ENCODE results near the gene MYL2. TPM values are rescaled to one million over a fixed set of nuclear protein-coding genes. Genes with fewer than 3 reads are reported as not detected.
"Not testable (repeated sequence)": the region's sequence is repeated elsewhere in the genome, so short reads cannot be mapped to it uniquely, and the experiment has no call there.

Gene MYL2
- total RNA-seq, 2 experiments from 2014 or later: not detected

DNA sequence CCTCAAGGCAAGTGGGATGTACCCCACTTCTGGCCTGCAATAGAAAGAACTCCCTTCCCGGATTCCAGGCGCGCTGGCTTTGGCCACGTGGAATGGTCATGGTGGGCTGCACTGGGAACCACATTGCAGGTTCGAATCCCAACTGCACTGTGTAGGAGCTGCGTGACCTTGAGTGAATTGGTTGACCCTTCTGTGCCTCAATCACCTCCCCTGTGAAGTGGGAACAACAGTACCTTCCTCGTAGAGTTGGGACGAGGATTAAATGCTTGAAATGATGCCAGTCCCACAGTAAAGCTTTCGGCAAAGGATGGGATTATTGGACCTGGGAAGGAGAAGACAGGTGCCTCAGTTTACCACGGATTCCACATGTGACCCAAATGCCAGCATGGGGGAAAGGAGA is 36.8 kb upstream of the MYL2 start:
- CTCF ChIA-PET: no interaction called here
- DNase-seq (no peak), ATAC-seq (no peak)
- Mint-ChIP-seq H3K36me3 (ENCODE audit: low read depth) (no peaks in the 10 kb centered on the region), H3K9me3 (peaks cover under 1% of the 10 kb centered on the region), H3K4me3 (no peak overlapping the region), H3K4me1 (ENCODE audit: low read depth) (no peaks in the 10 kb centered on the region), H3K27me3 (peaks cover 12% of the 10 kb centered on the region), H3K27ac (no peak overlapping the region)
- TF ChIP-seq, protein P1, sequence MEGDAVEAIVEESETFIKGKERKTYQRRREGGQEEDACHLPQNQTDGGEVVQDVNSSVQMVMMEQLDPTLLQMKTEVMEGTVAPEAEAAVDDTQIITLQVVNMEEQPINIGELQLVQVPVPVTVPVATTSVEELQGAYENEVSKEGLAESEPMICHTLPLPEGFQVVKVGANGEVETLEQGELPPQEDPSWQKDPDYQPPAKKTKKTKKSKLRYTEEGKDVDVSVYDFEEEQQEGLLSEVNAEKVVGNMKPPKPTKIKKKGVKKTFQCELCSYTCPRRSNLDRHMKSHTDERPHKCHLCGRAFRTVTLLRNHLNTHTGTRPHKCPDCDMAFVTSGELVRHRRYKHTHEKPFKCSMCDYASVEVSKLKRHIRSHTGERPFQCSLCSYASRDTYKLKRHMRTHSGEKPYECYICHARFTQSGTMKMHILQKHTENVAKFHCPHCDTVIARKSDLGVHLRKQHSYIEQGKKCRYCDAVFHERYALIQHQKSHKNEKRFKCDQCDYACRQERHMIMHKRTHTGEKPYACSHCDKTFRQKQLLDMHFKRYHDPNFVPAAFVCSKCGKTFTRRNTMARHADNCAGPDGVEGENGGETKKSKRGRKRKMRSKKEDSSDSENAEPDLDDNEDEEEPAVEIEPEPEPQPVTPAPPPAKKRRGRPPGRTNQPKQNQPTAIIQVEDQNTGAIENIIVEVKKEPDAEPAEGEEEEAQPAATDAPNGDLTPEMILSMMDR (IDR thresholded peaks at IDR 0.05): no peak
- intact Hi-C loops (cut with micrococcal nuclease): no loop called here
- POLR2A ChIA-PET: no interaction called here

DNA sequence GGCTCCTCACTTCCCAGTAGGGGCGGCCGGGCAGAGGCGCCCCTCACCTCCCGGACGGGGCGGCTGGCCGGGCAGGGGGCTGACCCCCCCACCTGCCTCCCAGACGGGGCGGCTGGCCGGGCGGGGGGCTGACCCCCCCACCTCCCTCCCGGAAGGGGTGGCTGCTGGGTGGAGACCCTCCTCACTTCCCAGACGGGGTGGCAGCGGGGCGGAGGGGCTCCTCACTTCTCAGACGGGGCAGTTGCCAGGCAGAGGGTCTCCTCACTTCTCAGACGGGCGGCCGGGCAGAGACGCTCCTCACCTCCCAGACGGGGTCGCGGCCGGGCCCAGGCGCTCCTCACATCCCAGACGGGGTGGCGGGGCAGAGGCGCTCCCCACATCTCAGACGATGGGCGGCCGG is 30.5 kb upstream of the MYL2 start:
- intact Hi-C loops (cut with micrococcal nuclease); H3K36me3 Mint-ChIP-seq (ENCODE audit: low read depth); ATAC-seq; H3K9me3 Mint-ChIP-seq; H3K27ac Mint-ChIP-seq; H3K4me1 Mint-ChIP-seq (ENCODE audit: low read depth); H3K27me3 Mint-ChIP-seq; CTCF ChIA-PET; DNase-seq; H3K4me3 Mint-ChIP-seq; POLR2A ChIA-PET: not testable (repeated sequence)

GRCh38 chr12:110950466-110950865 is 30.1 kb upstream of the MYL2 start:
- H3K4me3 Mint-ChIP-seq; H3K4me1 Mint-ChIP-seq (ENCODE audit: low read depth); H3K27me3 Mint-ChIP-seq; intact Hi-C loops (cut with micrococcal nuclease); H3K27ac Mint-ChIP-seq; ATAC-seq; POLR2A ChIA-PET; CTCF ChIA-PET; H3K36me3 Mint-ChIP-seq (ENCODE audit: low read depth); H3K9me3 Mint-ChIP-seq; DNase-seq: not testable (repeated sequence)

DNA sequence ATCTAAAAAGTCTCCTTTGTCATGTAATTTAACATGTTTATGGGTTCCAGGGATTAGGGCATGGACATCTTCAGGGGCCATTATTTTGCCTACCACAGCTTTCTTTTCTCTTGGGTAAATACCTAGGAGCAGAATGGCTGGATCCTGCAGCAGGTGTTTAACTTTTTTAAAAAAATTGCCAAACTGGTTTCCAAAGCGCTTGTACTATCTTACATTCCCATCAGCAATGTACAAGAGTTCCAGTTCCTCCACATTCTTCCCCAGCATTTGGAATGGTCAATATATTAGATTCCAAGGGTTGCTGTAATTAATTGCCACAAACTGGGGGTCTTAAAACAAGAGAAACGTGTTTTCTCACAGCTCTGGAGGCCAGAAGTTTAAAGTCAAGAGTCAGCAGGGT is 27.7 kb upstream of the MYL2 start:
- Mint-ChIP-seq H3K9me3 (peaks cover 8% of the 10 kb centered on the region), H3K36me3 (ENCODE audit: low read depth) (no peaks in the 10 kb centered on the region), H3K27me3 (peaks cover 5% of the 10 kb centered on the region), H3K4me1 (ENCODE audit: low read depth) (no peaks in the 10 kb centered on the region), H3K27ac (no peak overlapping the region), H3K4me3 (no peak overlapping the region)
- CTCF ChIA-PET: interaction anchor here (0.8 to 1.5 kb wide), 2 partner anchors 11 to 52 kb away, joined by 3 read pairs; no protein-coding TSS in a partner anchor
- DNase-seq (no peak), ATAC-seq (no peak)
- intact Hi-C loops (cut with micrococcal nuclease): no loop called here
- TF ChIP-seq, protein P1 (IDR thresholded peaks at IDR 0.05): no peak
- POLR2A ChIA-PET: no interaction called here

DNA sequence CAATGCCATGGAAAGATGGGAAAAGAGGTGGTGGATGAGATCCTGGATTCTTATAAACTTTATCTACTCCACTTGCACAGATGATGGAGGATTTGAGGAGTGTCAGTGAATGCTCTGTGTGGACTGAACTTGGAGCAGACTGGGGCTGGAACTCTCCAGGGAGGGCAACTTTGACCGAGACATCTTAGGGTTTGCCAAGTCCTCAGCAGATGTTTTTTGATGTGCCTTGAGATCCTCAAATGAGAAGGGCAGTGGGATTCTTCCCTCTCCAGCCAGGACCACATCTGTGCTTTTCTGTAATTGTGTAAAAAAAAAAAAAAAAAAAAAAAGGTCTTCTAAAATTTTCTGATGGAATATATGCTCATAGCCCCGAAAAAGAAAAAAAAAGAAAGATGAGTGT is 23.0 kb upstream of the MYL2 start:
- TF ChIP-seq, protein P1 (IDR thresholded peaks at IDR 0.05): no peak
- H3K9me3 Mint-ChIP-seq: peaks cover 8% of the 10 kb centered on the region
- ChIA-PET CTCF (interaction anchor here (1.5 kb wide), 1 partner anchor 355 kb away, joined by 3 read pairs; no protein-coding TSS in a partner anchor), POLR2A (no interaction called here)
- no peak overlapping the region for H3K27ac Mint-ChIP-seq
- no peak overlapping the region for H3K4me3 Mint-ChIP-seq
- DNase-seq (no peak), ATAC-seq (no peak)
- H3K36me3 Mint-ChIP-seq (ENCODE audit: low read depth): no peaks in the 10 kb centered on the region
- intact Hi-C loops (cut with micrococcal nuclease): no loop called here
- peaks cover 4% of the 10 kb centered on the region for H3K27me3 Mint-ChIP-seq
- no peaks in the 10 kb centered on the region for H3K4me1 Mint-ChIP-seq (ENCODE audit: low read depth)

DNA sequence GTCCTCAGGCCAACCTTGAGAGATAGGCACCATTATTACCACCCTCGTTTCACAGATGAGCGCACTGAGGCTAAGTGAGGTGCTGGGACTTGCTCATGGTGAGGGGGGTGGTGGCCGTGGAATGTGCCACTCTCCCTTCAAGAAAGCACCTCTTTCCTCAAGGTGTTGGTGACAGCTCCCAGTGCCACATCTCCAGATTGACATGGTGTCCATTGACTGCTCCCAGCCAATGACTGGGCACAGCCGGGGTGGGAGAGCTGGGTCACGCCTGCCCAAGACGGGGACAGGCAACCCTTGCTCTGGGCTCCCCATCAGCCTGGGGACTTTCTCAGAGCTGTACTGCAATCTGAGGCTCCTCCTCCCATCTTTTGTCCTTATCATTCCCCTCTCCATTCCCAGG is 21.0 kb upstream of the MYL2 start:
- Mint-ChIP-seq H3K9me3 (peaks cover 7% of the 10 kb centered on the region), H3K27me3 (peaks cover 11% of the 10 kb centered on the region), H3K4me1 (ENCODE audit: low read depth) (peaks cover 5% of the 10 kb centered on the region), H3K4me3 (no peak overlapping the region), H3K36me3 (ENCODE audit: low read depth) (no peaks in the 10 kb centered on the region), H3K27ac (no peak overlapping the region)
- CTCF ChIA-PET: interaction anchor here (1.3 kb wide), 1 partner anchor 357 kb away, joined by 5 read pairs; no protein-coding TSS in a partner anchor
- intact Hi-C loops (cut with micrococcal nuclease): no loop called here
- POLR2A ChIA-PET: no interaction called here
- no peak for ATAC-seq
- DNase-seq: no peak
- TF ChIP-seq, protein P1 (IDR thresholded peaks at IDR 0.05): no peak
